HCT116 (cell line): ENCODE results near the gene TMC3.

Source experiments
- EZH2phosphoT487 ChIP-seq: fragments of 200-600 bp; IDR thresholded peaks from 2 replicates; pipeline ENCODE4 v1.6.1; 2018; ENCODE audit warnings: antibody characterized with exemption, borderline replicate concordance
- POLR2A ChIP-seq: IDR thresholded peaks from 2 replicates; pipeline ENCODE4 v1.7.0; 2011; ENCODE audit warnings: borderline replicate concordance; ENCODE audit not compliant: insufficient read depth, insufficient read length; ENCODE audit errors: extremely low read depth
- POLR2AphosphoS5 ChIP-seq: IDR thresholded peaks from 2 replicates; pipeline ENCODE4 v1.6.1; 2011; ENCODE audit warnings: mild to moderate bottlenecking, low read depth, low read length, moderate library complexity
- SIN3A ChIP-seq: IDR thresholded peaks from 2 replicates; pipeline ENCODE4 v1.6.1; 2012; ENCODE audit warnings: low read depth
- ZNF274 ChIP-seq: fragments of 200-500 bp; sonication (Bioruptor generic); IDR thresholded peaks from 2 replicates; pipeline ENCODE4 v1.6.1; 2014; ENCODE audit warnings: mild to moderate bottlenecking, low read depth, low read length, inconsistent platforms
- TF ChIP-seq, protein P1 (sequence below), 3 experiments: fragments of 200-600 bp in 1 of 3; sonication (generic) in 1 of 3; IDR thresholded peaks in 2 of 3; conservative IDR thresholded peaks in 1 of 3; 2 replicates each; pipeline ENCODE4 v1.5.1; 2012 to 2017; ENCODE audit warnings: low read depth in 2 of 3, low read length in 2 of 3, antibody characterized with exemption in 1 of 3, borderline replicate concordance in 1 of 3, control low read depth in 1 of 3, mild to moderate bottlenecking in 1 of 3, mixed read lengths in 1 of 3, mixed run types in 1 of 3, moderate library complexity in 1 of 3; ENCODE audit not compliant: insufficient read depth in 1 of 3

DNA sequence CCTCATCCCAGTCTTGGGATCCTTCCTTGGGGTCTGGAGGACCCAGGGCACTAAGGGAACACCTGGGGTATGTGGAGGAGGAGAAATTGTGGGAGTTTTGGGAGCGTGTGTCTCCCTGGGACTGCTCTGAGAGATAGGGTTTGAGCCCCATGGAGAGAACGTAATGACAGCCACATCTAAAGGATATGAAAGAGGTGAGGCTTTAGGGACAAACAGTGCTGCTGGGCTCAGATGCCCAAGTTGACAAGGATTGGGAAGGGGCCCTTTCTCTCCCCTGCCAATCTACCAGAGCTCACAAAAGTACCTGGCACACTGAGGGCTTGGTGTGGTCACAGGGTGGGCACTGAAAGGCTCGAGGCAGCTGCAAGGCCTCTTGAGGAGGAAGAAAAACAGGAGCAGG lies 36.8 kb downstream of the TMC3 start:
- TF ChIP-seq, protein P1, sequence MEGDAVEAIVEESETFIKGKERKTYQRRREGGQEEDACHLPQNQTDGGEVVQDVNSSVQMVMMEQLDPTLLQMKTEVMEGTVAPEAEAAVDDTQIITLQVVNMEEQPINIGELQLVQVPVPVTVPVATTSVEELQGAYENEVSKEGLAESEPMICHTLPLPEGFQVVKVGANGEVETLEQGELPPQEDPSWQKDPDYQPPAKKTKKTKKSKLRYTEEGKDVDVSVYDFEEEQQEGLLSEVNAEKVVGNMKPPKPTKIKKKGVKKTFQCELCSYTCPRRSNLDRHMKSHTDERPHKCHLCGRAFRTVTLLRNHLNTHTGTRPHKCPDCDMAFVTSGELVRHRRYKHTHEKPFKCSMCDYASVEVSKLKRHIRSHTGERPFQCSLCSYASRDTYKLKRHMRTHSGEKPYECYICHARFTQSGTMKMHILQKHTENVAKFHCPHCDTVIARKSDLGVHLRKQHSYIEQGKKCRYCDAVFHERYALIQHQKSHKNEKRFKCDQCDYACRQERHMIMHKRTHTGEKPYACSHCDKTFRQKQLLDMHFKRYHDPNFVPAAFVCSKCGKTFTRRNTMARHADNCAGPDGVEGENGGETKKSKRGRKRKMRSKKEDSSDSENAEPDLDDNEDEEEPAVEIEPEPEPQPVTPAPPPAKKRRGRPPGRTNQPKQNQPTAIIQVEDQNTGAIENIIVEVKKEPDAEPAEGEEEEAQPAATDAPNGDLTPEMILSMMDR (IDR thresholded peaks at IDR 0.05 in 2 of 3, conservative IDR thresholded peaks at IDR 0.05 in 1 of 3; ENCODE audit: borderline replicate concordance in 1 of 3, insufficient read depth in 1 of 3, low read depth in 2 of 3, low read length in 2 of 3) = no peak
- TF ChIP-seq POLR2A (no peak), EZH2phosphoT487 (no peak), SIN3A (no peak), ZNF274 (no peak), POLR2AphosphoS5 (no peak)
